ENCODE data around the gene PCDHB10.
A peak's percentile ranks its signal among the peaks of the same experiment; 100 is the strongest.
"Not testable (repeated sequence)": the region's sequence is repeated elsewhere in the genome, so short reads cannot be mapped to it uniquely, and the experiment has no call there.

PCDHB10 gene

GRCh38 chr5:141192110-141192725, at the start of gene PCDHB10:
TSS of gene PCDHB10 (plus strand) at chr5:141192353. CDS start at chr5:141192553, 200 bp downstream.
- peak; percentile 19 for DNase-seq

GRCh38 chr5:141149812-141150211, 42.3 kb upstream of the PCDHB10 start, which contains the start of gene PCDHB6:
TSS of gene PCDHB6 (plus strand) at chr5:141150057. CDS start at chr5:141150258, 201 bp downstream.
- DNase-seq = peak; percentile 36

DNA sequence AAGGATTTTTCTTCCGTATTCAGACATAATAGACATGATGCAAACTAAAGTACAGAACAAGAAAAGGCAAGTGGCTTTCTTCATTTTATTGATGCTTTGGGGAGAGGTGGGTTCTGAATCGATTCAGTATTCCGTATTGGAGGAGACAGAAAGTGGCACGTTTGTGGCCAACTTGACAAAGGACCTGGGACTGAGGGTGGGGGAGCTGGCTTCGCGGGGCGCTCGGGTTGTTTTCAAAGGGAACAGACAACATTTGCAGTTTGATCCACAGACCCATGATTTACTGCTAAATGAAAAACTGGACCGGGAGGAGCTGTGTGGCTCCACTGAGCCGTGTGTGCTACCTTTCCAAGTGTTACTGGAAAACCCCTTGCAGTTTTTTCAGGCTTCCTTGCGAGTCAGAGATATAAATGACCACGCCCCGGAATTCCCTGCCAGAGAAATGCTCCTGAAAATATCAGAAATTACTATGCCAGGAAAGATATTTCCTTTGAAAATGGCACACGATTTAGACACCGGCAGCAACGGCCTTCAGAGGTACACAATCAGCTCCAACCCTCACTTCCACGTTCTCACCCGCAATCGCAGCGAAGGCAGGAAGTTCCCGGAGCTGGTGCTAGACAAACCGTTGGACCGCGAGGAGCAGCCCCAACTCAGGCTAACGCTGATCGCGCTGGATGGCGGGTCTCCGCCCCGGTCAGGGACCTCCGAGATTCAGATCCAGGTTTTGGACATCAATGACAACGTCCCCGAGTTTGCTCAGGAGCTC, 41.7 kb upstream of the PCDHB10 start:
- no peak for DNase-seq

GRCh38 chr5:141150993-141151325, 41.2 kb upstream of the PCDHB10 start:
- DNase-seq = no peak

- not testable (repeated sequence) for DNase-seq
These were observed 40.5 kb upstream of the PCDHB10 start for GRCh38 chr5:141151632-141152031.

DNA sequence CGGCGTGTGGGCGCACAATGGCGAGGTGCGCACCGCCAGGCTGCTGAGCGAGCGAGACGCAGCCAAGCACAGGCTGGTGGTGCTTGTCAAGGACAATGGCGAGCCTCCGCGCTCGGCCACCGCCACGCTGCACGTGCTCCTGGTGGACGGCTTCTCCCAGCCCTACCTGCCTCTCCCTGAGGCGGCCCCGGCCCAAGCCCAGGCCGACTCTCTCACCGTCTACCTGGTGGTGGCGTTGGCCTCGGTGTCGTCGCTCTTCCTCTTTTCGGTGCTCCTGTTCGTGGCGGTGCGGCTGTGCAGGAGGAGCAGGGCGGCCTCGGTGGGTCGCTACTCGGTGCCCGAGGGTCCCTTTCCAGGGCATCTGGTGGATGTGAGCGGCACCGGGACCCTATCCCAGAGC, 40.1 kb upstream of the PCDHB10 start:
- not testable (repeated sequence) for DNase-seq

DNA sequence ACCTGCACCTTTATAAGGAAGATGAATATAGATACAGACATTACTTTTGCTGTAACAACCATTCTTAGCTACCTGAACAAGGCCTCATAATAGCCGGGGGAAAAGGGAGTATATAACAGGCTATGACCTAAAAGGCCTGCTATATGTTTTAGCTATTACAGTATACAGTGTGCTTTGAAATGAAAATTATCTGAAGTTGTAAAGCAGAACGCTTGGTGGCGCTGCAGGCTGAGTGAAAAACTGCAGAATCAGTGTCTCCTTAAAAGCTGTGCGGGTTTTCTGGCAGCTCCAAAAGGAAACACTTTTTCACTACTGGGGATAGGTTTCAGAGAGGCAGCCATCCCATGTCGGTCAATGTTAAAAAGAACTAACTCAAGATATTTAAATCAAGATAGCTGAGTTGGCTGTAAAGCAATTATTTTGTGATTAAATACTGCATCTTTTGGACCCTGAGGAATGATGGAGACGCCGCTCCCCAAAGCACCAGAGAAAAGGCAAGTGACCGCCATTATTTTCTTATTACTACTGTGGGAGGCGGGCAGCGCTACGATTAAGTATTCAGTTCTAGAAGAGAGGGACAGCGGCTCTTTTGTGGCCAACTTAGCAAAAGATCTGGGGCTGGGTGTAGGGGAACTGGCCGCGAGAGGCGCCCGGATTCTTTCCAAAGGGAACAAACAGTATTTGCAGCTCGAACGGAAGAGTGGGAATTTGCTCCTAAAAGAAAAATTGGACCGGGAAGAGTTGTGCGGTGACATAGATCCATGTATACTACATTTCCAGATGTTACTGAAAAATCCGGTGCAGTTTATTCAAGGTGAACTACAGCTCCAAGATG, 36.4 kb upstream of the PCDHB10 start:
- DNase-seq = no peak

GRCh38 chr5:141157356-141157755, 34.8 kb upstream of the PCDHB10 start:
- DNase-seq = not testable (repeated sequence)

DNA sequence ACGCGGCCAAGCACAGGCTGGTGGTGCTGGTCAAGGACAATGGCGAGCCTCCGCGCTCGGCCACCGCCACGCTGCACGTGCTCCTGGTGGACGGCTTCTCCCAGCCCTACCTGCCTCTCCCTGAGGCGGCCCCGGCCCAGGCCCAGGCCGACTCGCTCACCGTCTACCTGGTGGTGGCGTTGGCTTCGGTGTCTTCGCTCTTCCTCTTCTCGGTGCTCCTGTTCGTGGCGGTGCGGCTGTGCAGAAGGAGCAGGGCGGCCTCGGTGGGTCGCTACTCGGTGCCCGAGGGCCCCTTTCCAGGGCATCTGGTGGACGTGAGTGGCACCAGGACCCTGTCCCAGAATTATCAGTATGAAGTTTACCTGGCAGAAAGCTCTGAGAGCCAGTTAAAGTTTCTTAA, 34.3 kb upstream of the PCDHB10 start:
- not testable (repeated sequence) for DNase-seq

- peak; percentile 22 for DNase-seq
These were observed 19.6 kb upstream of the PCDHB10 start, which contains the start of gene PCDHB7 for GRCh38 chr5:141172381-141173204. TSS of gene PCDHB7 (plus strand) at chr5:141172644. CDS start at chr5:141172836, 192 bp downstream.

GRCh38 chr5:141174291-141175104, 17.7 kb upstream of the PCDHB10 start:
- DNase-seq = not testable (repeated sequence)

DNA sequence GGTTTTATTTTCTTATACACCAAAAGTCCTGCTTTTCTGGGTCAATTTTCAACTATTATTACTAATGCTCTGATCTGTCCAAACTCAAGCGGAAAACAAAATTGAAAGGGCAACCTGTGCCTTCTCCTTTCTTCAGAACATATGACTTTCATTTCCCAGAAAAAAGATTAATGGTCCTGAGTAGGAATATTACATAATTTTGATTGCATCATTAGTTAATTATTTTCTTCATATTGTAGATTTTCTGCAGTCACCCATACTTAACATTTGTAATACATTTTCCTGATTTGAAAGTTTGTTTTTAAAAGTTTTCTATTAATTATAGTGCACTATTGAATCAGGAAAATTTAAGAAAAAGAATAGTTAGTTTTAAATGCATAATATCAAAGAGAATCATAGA, 16.2 kb upstream of the PCDHB10 start:
- no peak for DNase-seq

GRCh38 chr5:141177577-141178191, 14.5 kb upstream of the PCDHB10 start, which contains the start of gene PCDHB8:
TSS of gene PCDHB8 (plus strand) at chr5:141177790. CDS start at chr5:141178035, 245 bp downstream.
- DNase-seq = not testable (repeated sequence)

DNA sequence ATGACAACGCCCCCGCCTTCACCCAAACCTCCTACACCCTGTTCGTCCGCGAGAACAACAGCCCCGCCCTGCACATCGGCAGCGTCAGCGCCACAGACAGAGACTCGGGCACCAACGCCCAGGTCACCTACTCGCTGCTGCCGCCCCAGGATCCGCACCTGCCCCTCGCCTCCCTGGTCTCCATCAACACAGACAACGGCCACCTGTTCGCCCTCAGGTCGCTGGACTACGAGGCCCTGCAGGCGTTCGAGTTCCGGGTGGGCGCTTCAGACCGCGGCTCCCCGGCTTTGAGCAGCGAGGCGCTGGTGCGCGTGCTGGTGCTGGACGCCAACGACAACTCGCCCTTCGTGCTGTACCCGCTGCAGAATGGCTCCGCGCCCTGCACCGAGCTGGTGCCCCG, 12.8 kb upstream of the PCDHB10 start:
- not testable (repeated sequence) for DNase-seq

GRCh38 chr5:141179876-141180275, 12.3 kb upstream of the PCDHB10 start:
- DNase-seq = not testable (repeated sequence)

GRCh38 chr5:141180313-141180712, 11.8 kb upstream of the PCDHB10 start:
- DNase-seq = no peak

DNA sequence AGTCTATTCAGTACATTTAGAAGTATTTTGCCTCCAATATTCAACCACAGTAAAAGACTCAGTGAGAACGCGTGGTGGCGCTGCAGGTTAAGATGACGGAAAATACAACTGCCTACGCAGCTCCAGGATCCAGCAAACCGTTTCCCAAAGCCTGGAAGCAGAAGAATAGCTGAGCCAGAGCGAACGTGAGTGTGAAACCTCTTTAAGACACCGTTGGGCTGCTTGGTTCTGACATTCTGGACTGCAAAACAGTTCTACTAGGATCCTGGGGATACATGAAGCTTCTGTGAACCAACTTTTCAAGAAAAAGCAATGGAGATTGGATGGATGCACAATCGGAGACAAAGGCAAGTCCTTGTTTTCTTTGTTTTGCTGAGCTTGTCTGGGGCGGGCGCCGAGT, 9.9 kb upstream of the PCDHB10 start, which contains the start of gene PCDHB16:
Gene PCDHB16, plus strand, starts transcription at position 140 of the 400 bp plus-strand sequence. Its CDS starts 173 bp downstream, at position 313.
- peak; percentile 23 for DNase-seq

DNA sequence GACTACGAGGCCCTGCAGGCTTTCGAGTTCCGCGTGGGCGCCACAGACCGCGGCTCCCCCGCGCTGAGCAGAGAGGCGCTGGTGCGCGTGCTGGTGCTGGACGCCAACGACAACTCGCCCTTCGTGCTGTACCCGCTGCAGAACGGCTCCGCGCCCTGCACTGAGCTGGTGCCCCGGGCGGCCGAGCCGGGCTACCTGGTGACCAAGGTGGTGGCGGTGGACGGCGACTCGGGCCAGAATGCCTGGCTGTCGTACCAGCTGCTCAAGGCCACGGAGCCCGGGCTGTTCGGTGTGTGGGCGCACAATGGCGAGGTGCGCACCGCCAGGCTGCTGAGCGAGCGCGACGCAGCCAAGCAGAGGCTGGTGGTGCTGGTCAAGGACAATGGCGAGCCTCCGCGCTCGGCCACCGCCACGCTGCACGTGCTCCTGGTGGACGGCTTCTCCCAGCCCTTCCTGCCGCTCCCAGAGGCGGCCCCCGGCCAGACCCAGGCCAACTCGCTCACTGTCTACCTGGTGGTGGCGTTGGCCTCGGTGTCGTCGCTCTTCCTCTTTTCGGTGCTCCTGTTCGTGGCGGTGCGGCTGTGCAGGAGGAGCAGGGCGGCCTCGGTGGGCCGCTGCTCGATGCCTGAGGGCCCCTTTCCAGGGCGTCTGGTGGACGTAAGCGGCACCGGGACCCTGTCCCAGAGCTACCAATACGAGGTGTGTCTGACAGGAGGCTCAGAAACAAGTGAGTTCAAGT, 7.9 kb upstream of the PCDHB10 start:
- DNase-seq = not testable (repeated sequence)

DNA sequence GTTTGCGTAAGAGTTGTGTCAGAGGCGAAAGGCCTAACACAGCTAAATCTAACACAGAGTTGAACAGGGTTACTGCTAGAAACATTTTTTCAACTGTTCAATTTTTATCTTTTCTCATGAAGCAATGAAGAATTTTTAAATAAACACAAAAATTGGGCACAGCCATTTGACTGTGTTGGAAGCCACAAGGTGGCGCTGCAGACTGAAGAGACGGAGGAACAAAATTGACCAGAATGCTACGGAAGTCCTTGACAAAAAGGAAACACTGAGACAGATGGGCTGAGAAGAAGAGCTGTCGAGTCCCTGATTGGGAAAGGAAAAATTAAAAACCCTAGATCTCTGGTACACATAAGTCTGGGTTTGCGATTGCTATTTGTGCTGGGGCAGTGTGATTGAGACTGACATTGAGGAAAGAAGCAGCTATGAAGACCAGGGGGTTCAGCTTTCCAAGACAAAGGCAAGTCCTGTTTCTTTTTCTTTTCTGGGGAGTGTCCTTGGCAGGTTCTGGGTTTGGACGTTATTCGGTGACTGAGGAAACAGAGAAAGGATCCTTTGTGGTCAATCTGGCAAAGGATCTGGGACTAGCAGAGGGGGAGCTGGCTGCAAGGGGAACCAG, 5.1 kb upstream of the PCDHB10 start, which contains the start of gene PCDHB9:
Gene PCDHB9, plus strand, starts transcription at position 265 of the 616 bp plus-strand sequence. Its CDS starts 158 bp downstream, at position 423.
- peak; percentile 6 for DNase-seq

Data from kidney glomerular epithelial cell (primary cell).